GM12878 (cell line): Measurements from ENCODE around the gene ACVR1B. TPM values are rescaled to one million over a fixed set of nuclear protein-coding genes. Genes with fewer than 3 reads are reported as not detected.

ENCODE experiments used
- ATAC-seq: fragments of 200-7000 bp; cut with Tn5 transposase; 3 replicates; pipeline ENCODE4 v1.9.1; 2020; ENCODE audit warnings: mild to moderate bottlenecking, moderate library complexity
- BruUV-seq: library from RNA; stranded (reverse); fragments of 400-500 nt; replicated peaks from 2 replicates; lab custom pipeline; 2021; lab: Mats Ljungman, UMichigan
- CTCF ChIA-PET: fragments of 300-600 bp; sonication (Branson Sonifier 250); formaldehyde crosslinking; extraction: SDS; loops from one replicate; lab custom pipeline; 2021; ENCODE audit warnings: inconsistent platforms; lab: Yijun Ruan, JAX
- POLR2A ChIA-PET: fragments of 350-600 bp; formaldehyde crosslinking; extraction: SDS; loops from one replicate; lab custom pipeline; 2021; ENCODE audit warnings: inconsistent platforms; lab: Charles Lee
- RAD21 ChIA-PET: fragments of 300-600 bp; sonication (Branson Sonifier 250); formaldehyde crosslinking; loops from one replicate; lab custom pipeline; 2023; ENCODE audit warnings: antibody characterized with exemption; ENCODE audit not compliant: unreplicated experiment; lab: Charles Lee
- SMC1A ChIA-PET: fragments of 300-600 bp; sonication (Branson Sonifier 250); formaldehyde crosslinking; loops from one replicate; lab custom pipeline; 2023; ENCODE audit not compliant: unreplicated experiment, uncharacterized antibody; lab: Charles Lee
- DNase-seq: peaks from one replicate; pipeline ENCODE4 v3.0.0-alpha.2; 2011; ENCODE audit warnings: low read depth, low spot score
- FAIRE-seq: peaks from 3 replicates; lab custom pipeline; 2011; peaks lifted over from hg19 to GRCh38; lab: Jason Lieb, UNC
- H2AFZ ChIP-seq: 2 replicates; pipeline ENCODE4 v1.6.0; 2011; ENCODE audit warnings: low read depth, low read length, control low read depth; ENCODE audit not compliant: control insufficient read depth
- H3K27ac ChIP-seq: 2 replicates; pipeline ENCODE4 v1.5.1; 2011; ENCODE audit warnings: control low read depth; ENCODE audit not compliant: control insufficient read depth, insufficient read depth
- H3K27me3 ChIP-seq, 2 experiments: replicated peaks in 1 of 2; 2 replicates each; pipeline versions ENCODE4 v1.6.0 to v1.6.1; 2011; ENCODE audit warnings: low read length in 1 of 2; ENCODE audit not compliant: control insufficient read depth in 2 of 2, insufficient read depth in 2 of 2
- H3K36me3 ChIP-seq, 2 experiments: 2 replicates each; pipeline ENCODE4 v1.5.1; 2011; ENCODE audit warnings: low read length in 1 of 2; ENCODE audit not compliant: control insufficient read depth in 2 of 2, insufficient read depth in 2 of 2
- H3K4me1 ChIP-seq: 2 replicates; pipeline ENCODE4 v1.6.1; 2011; ENCODE audit warnings: mild to moderate bottlenecking, low read length, moderate library complexity, mixed read lengths; ENCODE audit not compliant: control insufficient read depth, insufficient read depth
- H3K4me2 ChIP-seq: 2 replicates; pipeline ENCODE4 v1.6.0; 2011; ENCODE audit warnings: control low read depth; ENCODE audit not compliant: control insufficient read depth, insufficient read depth
- H3K4me3 ChIP-seq: fragments of 200-600 bp; sonication (generic); 2 replicates; pipeline ENCODE4 v1.5.1; 2016
- H3K79me2 ChIP-seq: 2 replicates; pipeline ENCODE4 v1.6.0; 2011; ENCODE audit warnings: low read length; ENCODE audit not compliant: control insufficient read depth, insufficient read depth
- H3K9ac ChIP-seq: 2 replicates; pipeline ENCODE4 v1.8.0; 2011; ENCODE audit warnings: low read length, control low read depth, mixed read lengths; ENCODE audit not compliant: control insufficient read depth, insufficient read depth
- H3K9me3 ChIP-seq: replicated peaks from 3 replicates; pipeline ENCODE4 v1.5.1; 2011; ENCODE audit warnings: mild to moderate bottlenecking, low read length; ENCODE audit not compliant: control insufficient read depth, insufficient read depth
- H4K20me1 ChIP-seq: 2 replicates; pipeline ENCODE4 v1.6.0; 2011; ENCODE audit not compliant: control insufficient read depth, insufficient read depth
- ATF7 ChIP-seq: fragments of 450-650 bp; IDR thresholded peaks from 2 replicates; pipeline ENCODE4 v1.6.1; 2016; ENCODE audit warnings: low read depth, mild to moderate bottlenecking
- CBFB ChIP-seq: IDR thresholded peaks from 2 replicates; pipeline ENCODE4 v1.6.1; 2016; ENCODE audit warnings: antibody characterized with exemption, low read depth
- SRF ChIP-seq, 2 experiments: IDR thresholded peaks; 2 replicates each; pipeline ENCODE4 v1.6.1; 2011; ENCODE audit warnings: low read depth in 2 of 2, low read length in 2 of 2, mild to moderate bottlenecking in 1 of 2, moderate library complexity in 1 of 2
- ZBTB4 ChIP-seq: fragments of 450-650 bp; formaldehyde crosslinking; IDR thresholded peaks from 2 replicates; pipeline ENCODE4 v1.4.0; 2022; ENCODE audit warnings: mild to moderate bottlenecking, moderate library complexity
- WGBS: methylation state at CpG from one replicate; pipeline ENCODE4 v1.1.6; 2016; ENCODE audit warnings: low lambda C conversion rate; ENCODE audit not compliant: insufficient replicate concordance, insufficient coverage; ENCODE audit errors: missing lambda C conversion rate; 5-methylcytosine and 5-hydroxymethylcytosine counted together
- in situ Hi-C: fragments of 300-500 bp; cut with MboI; formaldehyde crosslinking; loops from 9 replicates; pipeline ENCODE4 v1.14.3; 2018; ENCODE audit warnings: mixed read lengths
- intact Hi-C: fragments of 100-400 bp; cut with micrococcal nuclease; formaldehyde crosslinking; loops from one replicate; pipeline ENCODE4 v1.14.2; 2022; ENCODE audit not compliant: unreplicated experiment
- polyA plus RNA-seq, 11 experiments: library from polyadenylated mRNA; depleted of rRNA in 4 of 11; unstranded in 6 of 11; stranded (reverse) in 5 of 11; fragments of >200 nt; fragmentation: Nextera tagmentation in 4 of 11; fragmentation: Illumina TruSeq in 1 of 11; extraction: Ambion mirVana in 4 of 11; extraction: Trizol in 1 of 11; gene quantifications; 1 replicate in 1 of 11; 2 replicates in 10 of 11; pipeline versions ENCODE4 v1.2.1 to v1.2.3, GENCODE V29; 2011 to 2016; ENCODE audit warnings: inconsistent platforms in 2 of 11, missing spikeins in 2 of 11, low read depth in 1 of 11
- total RNA-seq, 4 experiments: library from RNA; depleted of rRNA in 3 of 4; stranded (reverse); fragments of >200 nt in 3 of 4; fragmentation: Illumina TruSeq in 1 of 4; extraction: Trizol in 1 of 4; gene quantifications; 2 replicates each; pipeline versions ENCODE4 v1.2.1 to v1.2.3, GENCODE V29; 2013 to 2021
- TF ChIP-seq, protein P1 (sequence below): fragments of 450-650 bp; IDR thresholded peaks from 2 replicates; pipeline ENCODE4 v1.6.1; 2017; ENCODE audit warnings: mild to moderate bottlenecking

ACVR1B gene
- total and polyA plus RNA-seq, 10 of the 15 experiments (the other 5 are each of a cell fraction or from before 2014, with no cell fraction given): 0.02 to 0.69 (median 0.16) TPM; not detected in 2

GRCh38 chr12:52018433-52019112 lies 67.1 kb downstream of the ACVR1B start:
- Histone ChIP-seq H2AFZ (no peak overlapping the region), H3K9ac (no peak overlapping the region), H3K27me3 (peaks cover 0 to 9% of the 10 kb centered on the region in 2 experiments; a peak in 2 of 4 replicates), H3K36me3 (no peaks in the 10 kb centered on the region), H3K4me2 (no peak overlapping the region), H3K27ac (no peak overlapping the region), H3K9me3 (no peaks in the 10 kb centered on the region), H3K4me3 (no peak overlapping the region), H3K79me2 (no peaks in the 10 kb centered on the region), H3K4me1 (peaks cover 6% of the 10 kb centered on the region), H4K20me1 (no peaks in the 10 kb centered on the region)
- CTCF ChIA-PET: interaction anchor here (0.6 to 15.6 kb wide), 5 partner anchors 12 to 114 kb away, joined by 3 to 412 read pairs (median 334); partner anchors contain the start of gene TAMALIN
- RAD21 ChIA-PET: interaction anchor here (7.1 kb wide), 1 partner anchor 25 kb away, joined by 54 read pairs; no protein-coding TSS in a partner anchor
- POLR2A ChIA-PET: no interaction called here
- 51% methylated on average over 4 of the region's 4 CpGs for WGBS
- in situ Hi-C loops (no loop called here), intact Hi-C loops (no loop called here)
- DNase-seq (no peak), ATAC-seq (no peak), FAIRE-seq (no peak)
- BruUV-seq: no TSS peak
- SMC1A ChIA-PET: interaction anchor here (0.5 to 6.7 kb wide), 2 partner anchors 14 to 1404 kb away, joined by 3 to 92 read pairs; partner anchors contain the start of gene TAMALIN
- no peak for TF ChIP-seq CBFB
- TF ChIP-seq ATF7: no peak
- TF ChIP-seq, protein P1, sequence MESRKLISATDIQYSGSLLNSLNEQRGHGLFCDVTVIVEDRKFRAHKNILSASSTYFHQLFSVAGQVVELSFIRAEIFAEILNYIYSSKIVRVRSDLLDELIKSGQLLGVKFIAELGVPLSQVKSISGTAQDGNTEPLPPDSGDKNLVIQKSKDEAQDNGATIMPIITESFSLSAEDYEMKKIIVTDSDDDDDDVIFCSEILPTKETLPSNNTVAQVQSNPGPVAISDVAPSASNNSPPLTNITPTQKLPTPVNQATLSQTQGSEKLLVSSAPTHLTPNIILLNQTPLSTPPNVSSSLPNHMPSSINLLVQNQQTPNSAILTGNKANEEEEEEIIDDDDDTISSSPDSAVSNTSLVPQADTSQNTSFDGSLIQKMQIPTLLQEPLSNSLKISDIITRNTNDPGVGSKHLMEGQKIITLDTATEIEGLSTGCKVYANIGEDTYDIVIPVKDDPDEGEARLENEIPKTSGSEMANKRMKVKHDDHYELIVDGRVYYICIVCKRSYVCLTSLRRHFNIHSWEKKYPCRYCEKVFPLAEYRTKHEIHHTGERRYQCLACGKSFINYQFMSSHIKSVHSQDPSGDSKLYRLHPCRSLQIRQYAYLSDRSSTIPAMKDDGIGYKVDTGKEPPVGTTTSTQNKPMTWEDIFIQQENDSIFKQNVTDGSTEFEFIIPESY: no peak
- no peak for TF ChIP-seq ZBTB4 (CRISPR knock-in tag)
- no peak for TF ChIP-seq SRF (IDR thresholded peaks at IDR 0.05; ENCODE audit: low read depth in 2 of 2, low read length in 2 of 2)
